ENCODE data around the gene PDLIM1. TPM values are rescaled to one million over a fixed set of nuclear protein-coding genes. Genes with fewer than 3 reads are reported as not detected.

Gene PDLIM1
- total and polyA plus RNA-seq, 2 of the 13 experiments (the other 11 are each of a cell fraction or from before 2014, with no cell fraction given) = 119 to 123 TPM

- TF ChIP-seq TEAD2 (CRISPR knock-in tag; IDR thresholded peaks at IDR 0.05) (no peak), REXO4 (CRISPR knock-in tag; IDR thresholded peaks at IDR 0.05; ENCODE audit: borderline replicate concordance) (no peak)
Measured at GRCh38 chr10:95312257-95312656, 21.5 kb upstream of the PDLIM1 start (continued).

DNA sequence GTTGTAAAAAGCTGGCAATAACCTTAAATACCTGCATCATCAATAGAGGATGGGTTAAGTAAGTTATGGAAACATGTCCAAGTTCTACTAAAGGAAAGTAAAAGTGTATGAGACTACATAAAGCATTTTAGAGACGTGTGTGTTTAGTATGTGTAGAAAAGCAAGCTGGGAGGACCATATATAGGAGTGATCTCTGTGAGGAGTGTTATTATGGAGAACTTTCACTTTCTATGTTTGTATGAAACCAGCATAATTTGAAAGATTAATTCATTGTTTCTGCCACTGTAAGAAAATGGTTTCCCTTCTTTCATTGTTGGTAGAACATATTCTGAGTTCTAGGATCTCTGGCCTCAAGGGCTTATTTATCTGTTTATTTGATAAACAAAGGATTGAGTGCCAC lies 19.2 kb upstream of the PDLIM1 start:
- POLR2A ChIA-PET = no interaction called here
- H3K36me3 ChIP-seq (replicated peaks in 1 of 2; ENCODE audit: control insufficient read depth in 1 of 2, insufficient read depth in 2 of 2, low read length in 2 of 2) = peaks cover 8 to 20% of the 10 kb centered on the region in 2 experiments; a peak in 4 of 5 replicates
- no peaks in the 10 kb centered on the region for H3K79me2 ChIP-seq (ENCODE audit: insufficient read depth, low read length)
- DNase-seq (ENCODE audit: low spot score) = no peak
- H3K9me3 ChIP-seq (ENCODE audit: low read length) = no peaks in the 10 kb centered on the region
- H3K27ac ChIP-seq (ENCODE audit: extremely low read length, insufficient read depth, low read length) = no peak overlapping the region
- in situ Hi-C loops (cut with HindIII; ENCODE audit: extremely low pct_ligation_motif_present, low pct_unique_long_range_greater_than_20kb) (no loop called here), intact Hi-C loops (cut with micrococcal nuclease; ENCODE audit: unreplicated experiment) (loop anchor here (1.0 kb wide), 1 partner anchor 16 kb away; no protein-coding TSS in a partner anchor)
- WGBS (ENCODE audit: low lambda C conversion rate) = 43% methylated on average over 1 of the region's 1 CpG
- H3K4me1 ChIP-seq (ENCODE audit: insufficient read depth, low read length) = peaks cover 54% of the 10 kb centered on the region
- BruUV-seq (replicated peaks) = no TSS peak
- H4K20me1 ChIP-seq (ENCODE audit: insufficient read depth, low read length) = no peaks in the 10 kb centered on the region
- no peak for FAIRE-seq
- no peaks in the 10 kb centered on the region for H3K27me3 ChIP-seq (ENCODE audit: control insufficient read depth in 1 of 2, insufficient read depth in 2 of 2, low read length in 2 of 2)
- H3K4me2 ChIP-seq (ENCODE audit: low read depth, low read length) = no peak overlapping the region
- no peak for ATAC-seq
- no peak overlapping the region for H3K4me3 ChIP-seq (replicated peaks in 1 of 3; ENCODE audit: insufficient read depth in 1 of 3, low read depth in 2 of 3, low read length in 3 of 3)
- H3K9ac ChIP-seq (ENCODE audit: insufficient read depth, low read depth, low read length) = no peak overlapping the region
- TF ChIP-seq DR1 (CRISPR knock-in tag; IDR thresholded peaks at IDR 0.05) (no peak), BHLHE40 (IDR thresholded peaks at IDR 0.05; ENCODE audit: low read length) (no peak), SMC3 (IDR thresholded peaks at IDR 0.05; ENCODE audit: low read length) (no peak), CBFB (CRISPR knock-in tag; IDR thresholded peaks at IDR 0.05) (no peak), ZSCAN20 (CRISPR knock-in tag; IDR thresholded peaks at IDR 0.05; ENCODE audit: borderline replicate concordance) (no peak), CCAR2 (optimal IDR thresholded peaks at IDR 0.05; ENCODE audit: low read depth, low read length) (no peak), ELF3 (CRISPR knock-in tag; IDR thresholded peaks at IDR 0.05) (no peak), MIER3 (CRISPR knock-in tag; IDR thresholded peaks at IDR 0.05; ENCODE audit: borderline replicate concordance) (no peak), HDAC1 (CRISPR knock-in tag; IDR thresholded peaks at IDR 0.05) (no peak), SOX5 (CRISPR knock-in tag; IDR thresholded peaks at IDR 0.05; ENCODE audit: borderline replicate concordance) (no peak), LCORL (IDR thresholded peaks at IDR 0.05) (no peak), LCORL (CRISPR knock-in tag; IDR thresholded peaks at IDR 0.05) (no peak)
- TF ChIP-seq, protein P1, sequence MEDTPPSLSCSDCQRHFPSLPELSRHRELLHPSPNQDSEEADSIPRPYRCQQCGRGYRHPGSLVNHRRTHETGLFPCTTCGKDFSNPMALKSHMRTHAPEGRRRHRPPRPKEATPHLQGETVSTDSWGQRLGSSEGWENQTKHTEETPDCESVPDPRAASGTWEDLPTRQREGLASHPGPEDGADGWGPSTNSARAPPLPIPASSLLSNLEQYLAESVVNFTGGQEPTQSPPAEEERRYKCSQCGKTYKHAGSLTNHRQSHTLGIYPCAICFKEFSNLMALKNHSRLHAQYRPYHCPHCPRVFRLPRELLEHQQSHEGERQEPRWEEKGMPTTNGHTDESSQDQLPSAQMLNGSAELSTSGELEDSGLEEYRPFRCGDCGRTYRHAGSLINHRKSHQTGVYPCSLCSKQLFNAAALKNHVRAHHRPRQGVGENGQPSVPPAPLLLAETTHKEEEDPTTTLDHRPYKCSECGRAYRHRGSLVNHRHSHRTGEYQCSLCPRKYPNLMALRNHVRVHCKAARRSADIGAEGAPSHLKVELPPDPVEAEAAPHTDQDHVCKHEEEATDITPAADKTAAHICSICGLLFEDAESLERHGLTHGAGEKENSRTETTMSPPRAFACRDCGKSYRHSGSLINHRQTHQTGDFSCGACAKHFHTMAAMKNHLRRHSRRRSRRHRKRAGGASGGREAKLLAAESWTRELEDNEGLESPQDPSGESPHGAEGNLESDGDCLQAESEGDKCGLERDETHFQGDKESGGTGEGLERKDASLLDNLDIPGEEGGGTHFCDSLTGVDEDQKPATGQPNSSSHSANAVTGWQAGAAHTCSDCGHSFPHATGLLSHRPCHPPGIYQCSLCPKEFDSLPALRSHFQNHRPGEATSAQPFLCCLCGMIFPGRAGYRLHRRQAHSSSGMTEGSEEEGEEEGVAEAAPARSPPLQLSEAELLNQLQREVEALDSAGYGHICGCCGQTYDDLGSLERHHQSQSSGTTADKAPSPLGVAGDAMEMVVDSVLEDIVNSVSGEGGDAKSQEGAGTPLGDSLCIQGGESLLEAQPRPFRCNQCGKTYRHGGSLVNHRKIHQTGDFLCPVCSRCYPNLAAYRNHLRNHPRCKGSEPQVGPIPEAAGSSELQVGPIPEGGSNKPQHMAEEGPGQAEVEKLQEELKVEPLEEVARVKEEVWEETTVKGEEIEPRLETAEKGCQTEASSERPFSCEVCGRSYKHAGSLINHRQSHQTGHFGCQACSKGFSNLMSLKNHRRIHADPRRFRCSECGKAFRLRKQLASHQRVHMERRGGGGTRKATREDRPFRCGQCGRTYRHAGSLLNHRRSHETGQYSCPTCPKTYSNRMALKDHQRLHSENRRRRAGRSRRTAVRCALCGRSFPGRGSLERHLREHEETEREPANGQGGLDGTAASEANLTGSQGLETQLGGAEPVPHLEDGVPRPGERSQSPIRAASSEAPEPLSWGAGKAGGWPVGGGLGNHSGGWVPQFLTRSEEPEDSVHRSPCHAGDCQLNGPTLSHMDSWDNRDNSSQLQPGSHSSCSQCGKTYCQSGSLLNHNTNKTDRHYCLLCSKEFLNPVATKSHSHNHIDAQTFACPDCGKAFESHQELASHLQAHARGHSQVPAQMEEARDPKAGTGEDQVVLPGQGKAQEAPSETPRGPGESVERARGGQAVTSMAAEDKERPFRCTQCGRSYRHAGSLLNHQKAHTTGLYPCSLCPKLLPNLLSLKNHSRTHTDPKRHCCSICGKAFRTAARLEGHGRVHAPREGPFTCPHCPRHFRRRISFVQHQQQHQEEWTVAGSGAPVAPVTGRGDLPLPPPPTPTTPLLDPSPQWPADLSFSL (CRISPR knock-in tag; IDR thresholded peaks at IDR 0.05) = no peak
- CTCF ChIA-PET (ENCODE audit: low intra/inter-chr PET ratio, low total read pairs) = no interaction called here
- H2AFZ ChIP-seq (ENCODE audit: low read length) = no peak overlapping the region
